Fibroblast of skin of back (primary cell): Measurements from ENCODE around the gene PTBP3.
"Not testable (repeated sequence)": the region's sequence is repeated elsewhere in the genome, so short reads cannot be mapped to it uniquely, and the experiment has no call there.

Source experiments
- DNase-seq: peaks from one replicate; pipeline ENCODE4 v3.0.0-alpha.2; 2013

Gene PTBP3

GRCh38 chr9:112322701-112323377, 10.6 kb downstream of the PTBP3 start:
- no peak for DNase-seq

- no peak for DNase-seq
Measured at GRCh38 chr9:112316258-112316943, 17.0 kb downstream of the PTBP3 start.

- no peak for DNase-seq
Measured at GRCh38 chr9:112315331-112316257, 17.8 kb downstream of the PTBP3 start.

GRCh38 chr9:112312139-112312538, 21.3 kb downstream of the PTBP3 start:
- no peak for DNase-seq

GRCh38 chr9:112311497-112311896, 21.9 kb downstream of the PTBP3 start:
- no peak for DNase-seq

- DNase-seq: no peak
Measured at GRCh38 chr9:112310826-112311225, 22.6 kb downstream of the PTBP3 start.

- no peak for DNase-seq
Measured at GRCh38 chr9:112308588-112308987, 24.8 kb downstream of the PTBP3 start.

- DNase-seq: no peak
Measured at GRCh38 chr9:112301420-112301819, 32.0 kb downstream of the PTBP3 start.

GRCh38 chr9:112299514-112299913, 33.9 kb downstream of the PTBP3 start:
- DNase-seq: peak; percentile 26

- no peak for DNase-seq
Measured at GRCh38 chr9:112296929-112297328, 36.5 kb downstream of the PTBP3 start.

GRCh38 chr9:112295174-112295573, 38.2 kb downstream of the PTBP3 start:
- DNase-seq: no peak

GRCh38 chr9:112288029-112288428, 45.4 kb downstream of the PTBP3 start:
- DNase-seq: peak; percentile 34

- DNase-seq: no peak
Measured at GRCh38 chr9:112286926-112287325, 46.5 kb downstream of the PTBP3 start.

- no peak for DNase-seq
Measured at GRCh38 chr9:112285056-112285455, 48.4 kb downstream of the PTBP3 start.

GRCh38 chr9:112283582-112284253, 49.7 kb downstream of the PTBP3 start:
- DNase-seq: no peak

GRCh38 chr9:112282841-112283240, 50.6 kb downstream of the PTBP3 start:
- not testable (repeated sequence) for DNase-seq

- no peak for DNase-seq
Measured at GRCh38 chr9:112280904-112281303, 52.5 kb downstream of the PTBP3 start.

GRCh38 chr9:112279501-112279900, 53.9 kb downstream of the PTBP3 start:
- no peak for DNase-seq

- DNase-seq: no peak
Measured at GRCh38 chr9:112278152-112278551, 55.3 kb downstream of the PTBP3 start.

GRCh38 chr9:112274600-112274999, 58.8 kb downstream of the PTBP3 start:
- DNase-seq: no peak

- DNase-seq: no peak
Measured at GRCh38 chr9:112273876-112274275, 59.5 kb downstream of the PTBP3 start.

- DNase-seq: peak; percentile 55
Measured at GRCh38 chr9:112271466-112272098, 61.8 kb downstream of the PTBP3 start.
